SU-DHL-6 (cell line): ENCODE results near the gene ZNF341.

Experiments
- CTCF ChIP-seq: fragments of 200-600 bp; sonication (generic); IDR thresholded peaks from one replicate; pipeline ENCODE4 v1.5.1; 2017; ENCODE audit warnings: antibody characterized with exemption, mild to moderate bottlenecking, low read length, moderate library complexity; ENCODE audit not compliant: insufficient read depth, poor library complexity, severe bottlenecking
- EZH2phosphoT487 ChIP-seq: fragments of 200-600 bp; sonication (generic), shearing (Covaris generic); conservative IDR thresholded peaks from 2 replicates; pipeline ENCODE4 v1.6.1; 2018; ENCODE audit warnings: mild to moderate bottlenecking, antibody characterized with exemption, low read length, moderate library complexity, mixed read lengths

- TF ChIP-seq CTCF: no peak
- no peak for TF ChIP-seq EZH2phosphoT487
Observed at GRCh38 chr20:33736962-33737361, 5.2 kb downstream of the ZNF341 start.
